Measurements from ENCODE around the gene AHI1.

Gene AHI1

GRCh38 chr6:135449246-135449645, 48.3 kb downstream of the AHI1 start:
- no peak for DNase-seq

GRCh38 chr6:135440087-135440792, 57.3 kb downstream of the AHI1 start:
- DNase-seq: no peak

DNA sequence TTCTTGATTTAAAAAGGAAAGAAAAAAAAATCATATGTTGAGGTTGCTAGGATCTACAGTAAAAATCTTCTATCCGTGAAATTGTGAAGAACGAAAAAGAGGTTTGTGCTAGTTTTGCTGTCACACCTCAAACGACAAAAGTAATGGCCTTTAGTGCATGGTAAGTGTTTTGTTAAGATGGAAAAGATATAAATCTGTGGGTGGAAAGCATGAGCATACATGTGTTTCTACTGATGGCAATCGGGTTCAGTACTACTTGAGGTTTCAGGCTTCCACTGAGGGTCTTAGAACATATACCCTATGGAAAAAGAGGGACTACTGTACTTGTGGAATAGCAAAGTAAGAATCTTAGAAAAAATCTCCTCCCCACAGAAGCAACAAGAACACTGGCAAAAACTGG, 58.0 kb downstream of the AHI1 start:
- no peak for DNase-seq

GRCh38 chr6:135438907-135439535, 58.5 kb downstream of the AHI1 start:
- DNase-seq: no peak

GRCh38 chr6:135434991-135435390, 62.5 kb downstream of the AHI1 start:
- no peak for DNase-seq

DNA sequence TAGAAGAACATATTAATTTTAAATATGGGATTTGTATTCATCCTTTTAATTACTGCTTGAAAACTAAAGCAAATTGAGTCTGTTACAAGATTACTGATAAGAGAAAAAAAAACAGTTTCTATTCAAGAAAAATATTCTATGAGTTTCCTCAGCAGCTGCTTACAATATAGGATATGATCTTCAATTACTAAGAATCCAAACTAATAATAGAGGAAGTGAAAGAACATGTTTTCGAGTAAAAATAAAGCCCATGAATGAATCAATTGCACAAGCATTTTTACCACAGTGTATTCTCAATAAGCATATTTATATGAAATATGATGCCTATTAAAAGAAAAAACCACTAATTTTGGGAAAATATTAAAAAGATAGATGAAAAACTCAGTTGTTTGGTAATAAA, 63.4 kb downstream of the AHI1 start:
- DNase-seq: no peak

GRCh38 chr6:135428078-135428477, 69.5 kb downstream of the AHI1 start:
- DNase-seq: no peak

DNA sequence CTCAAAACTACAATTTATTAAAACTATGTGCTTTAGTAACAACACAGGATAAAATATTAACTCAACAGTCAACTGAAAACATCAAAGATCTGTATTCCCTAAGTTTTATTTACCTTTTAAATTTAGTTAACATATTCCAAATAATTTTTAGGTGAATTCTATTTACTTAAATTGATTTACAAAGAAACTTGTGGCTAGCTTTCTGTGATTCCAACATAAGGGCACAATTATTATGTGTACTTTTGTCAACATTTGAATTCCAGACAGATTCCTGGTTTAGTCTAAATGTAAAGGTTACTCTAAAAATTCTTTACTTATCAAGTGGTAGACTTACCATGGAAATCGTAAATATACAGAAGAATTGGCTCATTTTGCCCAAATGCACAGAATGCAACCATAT, 70.7 kb downstream of the AHI1 start:
- no peak for DNase-seq

DNA sequence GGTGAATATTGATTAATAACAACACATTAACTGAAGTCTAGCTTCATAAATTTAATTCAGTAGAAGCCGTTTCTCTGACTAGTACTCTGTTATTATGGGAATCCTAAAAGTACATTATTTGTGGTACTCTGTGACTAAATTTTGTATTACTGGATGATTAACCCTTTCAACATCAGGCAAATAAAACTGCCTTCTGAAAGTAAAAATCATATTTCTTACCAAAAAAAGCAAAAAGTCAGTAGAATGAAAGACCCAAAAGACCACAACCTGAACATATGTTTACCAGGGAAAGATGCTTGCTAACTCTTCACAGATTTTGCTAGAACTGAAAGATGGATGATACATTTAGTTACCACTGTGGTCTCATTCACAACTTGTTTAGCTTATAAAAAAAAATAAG, 73.2 kb downstream of the AHI1 start:
- no peak for DNase-seq

DNA sequence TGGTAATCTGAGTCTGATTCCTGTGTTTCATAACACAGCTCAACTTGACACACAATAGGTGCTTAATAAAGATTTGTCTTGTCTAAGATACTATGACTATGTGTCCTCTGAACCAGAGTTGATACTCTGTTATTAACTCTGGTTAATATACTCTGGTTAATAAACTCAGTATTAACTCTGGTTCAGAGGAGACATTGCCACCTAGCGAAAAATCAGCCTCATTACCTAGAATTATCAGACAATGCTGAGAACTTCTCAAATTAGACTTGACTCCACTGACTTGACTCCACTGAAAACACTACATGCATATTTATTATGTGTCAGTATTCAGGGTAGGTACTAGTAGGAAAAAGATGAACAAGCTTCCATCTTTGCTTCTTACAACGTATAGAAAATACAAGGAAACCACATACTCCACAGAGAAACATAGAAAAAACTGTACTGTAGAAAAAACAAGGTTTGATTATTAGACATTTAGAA, 73.9 kb downstream of the AHI1 start:
- DNase-seq: peak in 1 of 2 donors; percentile 6

DNA sequence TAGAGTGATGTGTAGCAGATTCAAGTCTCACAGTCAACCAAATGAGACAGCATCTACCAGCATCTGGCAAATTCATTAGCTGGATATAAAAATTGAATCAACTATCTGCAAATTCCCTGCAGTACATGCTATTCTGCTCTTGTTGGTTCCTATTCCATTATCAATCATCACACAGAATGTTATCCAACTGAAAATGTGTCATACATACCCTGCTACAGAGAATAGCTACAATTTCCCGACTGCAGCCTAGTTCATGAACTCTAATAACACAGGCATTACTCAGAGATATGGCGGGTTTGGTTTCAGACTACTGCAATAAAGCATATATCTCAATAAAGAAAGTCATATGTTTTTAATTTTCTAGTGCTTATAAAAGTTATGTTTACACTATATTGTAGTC, 78.4 kb downstream of the AHI1 start:
- no peak for DNase-seq

DNA sequence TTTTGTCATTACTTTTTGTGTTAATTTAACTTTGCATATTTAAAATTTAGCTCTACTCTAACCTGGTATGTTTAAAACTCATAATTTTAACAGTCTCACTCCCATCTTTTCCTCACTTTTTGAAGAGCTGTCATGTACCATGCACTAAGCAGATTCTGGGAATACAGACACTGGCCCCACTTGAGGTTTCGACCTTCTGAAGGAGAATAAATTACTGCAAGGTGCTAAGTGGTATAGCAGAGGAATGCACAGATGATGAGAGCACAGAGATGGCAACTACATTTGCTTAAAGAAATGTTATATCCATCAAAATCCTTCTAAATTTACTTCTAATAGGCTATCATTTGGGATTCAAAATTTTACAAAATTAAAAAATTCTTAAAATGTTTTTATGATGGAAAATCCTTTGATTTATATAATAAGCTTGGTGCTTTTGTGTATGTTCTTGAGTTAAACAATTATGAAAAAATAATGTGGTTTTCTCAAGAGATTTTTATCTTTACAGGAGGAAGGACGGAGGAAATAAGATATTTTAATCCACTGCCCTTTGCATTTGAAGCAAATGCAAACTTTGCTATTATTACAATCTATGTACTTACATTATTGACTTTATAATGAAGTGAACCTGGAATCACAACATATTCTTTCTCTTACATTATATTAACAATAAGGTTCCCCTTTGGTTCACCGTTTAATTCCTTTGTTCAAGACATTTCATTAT, 79.3 kb downstream of the AHI1 start:
- no peak for DNase-seq

GRCh38 chr6:135412761-135413160, 84.8 kb downstream of the AHI1 start:
- no peak for DNase-seq

- DNase-seq: no peak
Observed at GRCh38 chr6:135411849-135412248, 85.7 kb downstream of the AHI1 start.

- DNase-seq: no peak
Observed at GRCh38 chr6:135411339-135411738, 86.2 kb downstream of the AHI1 start.

DNA sequence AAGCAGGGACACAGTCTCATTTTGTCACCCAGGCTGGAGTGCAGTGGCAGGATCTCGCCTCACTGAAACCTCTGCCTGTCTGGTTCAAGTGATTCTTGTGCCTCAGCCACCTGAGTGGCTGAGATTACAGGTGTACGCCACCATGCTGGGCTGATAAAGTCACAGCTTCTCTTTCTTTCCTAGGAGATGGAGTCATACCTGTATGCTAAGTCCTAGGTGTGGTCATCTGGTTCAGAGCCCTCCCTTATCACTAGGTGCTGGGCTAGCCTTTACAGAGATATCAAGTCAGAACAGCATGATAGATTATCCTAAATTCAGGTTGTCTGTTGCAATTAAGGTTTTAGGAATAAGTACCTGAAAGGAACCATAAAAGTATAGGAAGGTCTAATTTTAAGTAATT, 86.7 kb downstream of the AHI1 start:
- DNase-seq: no peak

GRCh38 chr6:135403584-135403983, 94.0 kb downstream of the AHI1 start:
- no peak for DNase-seq

- DNase-seq: no peak
Observed at GRCh38 chr6:135402311-135402710, 95.2 kb downstream of the AHI1 start.

- no peak for DNase-seq
Observed at GRCh38 chr6:135397172-135397952, 100.2 kb downstream of the AHI1 start.

DNA sequence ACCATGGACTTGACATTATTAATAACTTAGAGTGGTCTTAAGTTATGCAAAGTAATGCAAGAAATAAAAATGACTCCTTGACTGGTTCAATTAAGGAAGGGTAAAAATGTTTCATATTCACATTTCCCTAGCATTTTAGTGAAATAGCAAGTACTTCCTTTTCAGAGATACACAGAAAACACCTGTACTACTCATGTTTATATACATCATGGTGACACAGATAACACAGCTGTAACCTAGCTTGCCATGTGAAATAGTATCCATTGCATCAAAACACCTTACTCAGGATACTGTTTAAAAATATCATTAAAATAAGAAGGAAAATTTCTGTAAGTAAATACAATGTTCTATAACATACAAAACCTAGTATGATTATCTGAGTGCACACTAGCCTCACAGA, 102.4 kb downstream of the AHI1 start:
- DNase-seq: no peak

- DNase-seq: no peak
Observed at GRCh38 chr6:135393289-135393688, 104.3 kb downstream of the AHI1 start.

- no peak for DNase-seq
Observed at GRCh38 chr6:135390458-135390857, 107.1 kb downstream of the AHI1 start.

DNA sequence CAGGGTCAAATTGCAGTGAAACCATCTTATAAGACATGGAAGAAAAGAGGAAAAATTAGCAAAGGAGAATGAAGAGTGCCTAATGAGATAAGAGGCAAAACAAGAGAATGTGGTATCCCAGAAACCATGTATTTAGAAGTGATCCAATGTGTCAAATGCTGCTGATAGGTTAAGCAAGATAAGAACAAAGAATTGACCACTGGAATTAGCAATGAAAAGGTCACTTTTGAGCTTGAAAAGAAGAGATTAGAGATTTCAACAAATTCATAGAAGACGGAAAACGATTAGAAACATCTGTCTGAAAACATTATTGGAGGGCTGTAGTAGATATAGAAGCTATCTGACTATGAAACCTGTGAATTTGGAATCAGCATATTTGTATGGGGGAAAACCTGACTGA, 112.2 kb downstream of the AHI1 start:
- DNase-seq: no peak

Data from activated CD4-positive, alpha-beta T cell treated with anti-CD3 and anti-CD28 coated beads for 4 hours (primary cell).